DOHH2 (cell line): ENCODE measurements around the gene PPP1R27.

Experiments
- H3F3A ChIP-seq: fragments of 200-600 bp; sonication (generic), shearing (Covaris generic); 2 replicates; pipeline ENCODE4 v1.6.0; 2016; ENCODE audit warnings: antibody characterized with exemption, mild to moderate bottlenecking; ENCODE audit not compliant: control insufficient read depth, insufficient read depth
- H3K27ac ChIP-seq: fragments of 200-600 bp; sonication (generic); 2 replicates; pipeline ENCODE4 v1.5.1; 2014; ENCODE audit warnings: low read depth, mild to moderate bottlenecking, low read length, moderate library complexity
- H3K27me3 ChIP-seq: fragments of 200-600 bp; sonication (generic); 2 replicates; pipeline ENCODE4 v1.6.1; 2014; ENCODE audit warnings: mild to moderate bottlenecking, low read length, mixed read lengths; ENCODE audit not compliant: control insufficient read depth
- H3K36me3 ChIP-seq: fragments of 200-600 bp; sonication (generic); 2 replicates; pipeline ENCODE4 v1.6.1; 2014; ENCODE audit warnings: mild to moderate bottlenecking, low read length, moderate library complexity, mixed read lengths; ENCODE audit not compliant: control insufficient read depth
- H3K4me1 ChIP-seq: fragments of 200-600 bp; sonication (generic); 2 replicates; pipeline ENCODE4 v1.6.1; 2014; ENCODE audit warnings: mild to moderate bottlenecking, low read length, mixed read lengths; ENCODE audit not compliant: control insufficient read depth
- H3K4me2 ChIP-seq: fragments of 200-600 bp; sonication (generic); 2 replicates; pipeline ENCODE4 v1.6.0; 2014; ENCODE audit warnings: mild to moderate bottlenecking, low read length, moderate library complexity
- H3K4me3 ChIP-seq: fragments of 200-600 bp; sonication (generic); 2 replicates; pipeline ENCODE4 v1.5.1; 2014; ENCODE audit warnings: mild to moderate bottlenecking, low read length, mixed read lengths
- H3K79me2 ChIP-seq: fragments of 200-600 bp; sonication (generic); 2 replicates; pipeline ENCODE4 v1.6.1; 2014; ENCODE audit warnings: mild to moderate bottlenecking, low read length, mixed read lengths; ENCODE audit not compliant: control insufficient read depth
- H3K9me2 ChIP-seq: fragments of 200-600 bp; sonication (generic); replicated peaks from 2 replicates; pipeline ENCODE4 v1.6.1; 2014; ENCODE audit warnings: mild to moderate bottlenecking, low read length, mixed read lengths; ENCODE audit not compliant: control insufficient read depth
- H3K9me3 ChIP-seq: fragments of 200-600 bp; sonication (generic); 2 replicates; pipeline ENCODE4 v1.6.1; 2014; ENCODE audit warnings: antibody characterized with exemption, low read length, mixed read lengths; ENCODE audit not compliant: control insufficient read depth, insufficient read depth
- H4K20me1 ChIP-seq: fragments of 200-600 bp; sonication (generic); 2 replicates; pipeline ENCODE4 v1.6.0; 2014; ENCODE audit warnings: low read depth, mild to moderate bottlenecking, antibody characterized with exemption, low read length, moderate library complexity; ENCODE audit not compliant: control insufficient read depth, insufficient read depth
- EZH2phosphoT487 ChIP-seq: fragments of 200-600 bp; sonication (generic); IDR thresholded peaks from 2 replicates; pipeline ENCODE4 v1.6.1; 2017; ENCODE audit warnings: borderline replicate concordance, mild to moderate bottlenecking, antibody characterized with exemption, low read length, moderate library complexity, mixed read lengths
- TF ChIP-seq, protein P1 (sequence below): fragments of 200-600 bp; sonication (generic); IDR thresholded peaks from one replicate; pipeline ENCODE4 v1.5.1; 2014; ENCODE audit warnings: antibody characterized with exemption, mild to moderate bottlenecking, low read depth, low read length; ENCODE audit not compliant: poor library complexity, severe bottlenecking

The PPP1R27 gene

DNA sequence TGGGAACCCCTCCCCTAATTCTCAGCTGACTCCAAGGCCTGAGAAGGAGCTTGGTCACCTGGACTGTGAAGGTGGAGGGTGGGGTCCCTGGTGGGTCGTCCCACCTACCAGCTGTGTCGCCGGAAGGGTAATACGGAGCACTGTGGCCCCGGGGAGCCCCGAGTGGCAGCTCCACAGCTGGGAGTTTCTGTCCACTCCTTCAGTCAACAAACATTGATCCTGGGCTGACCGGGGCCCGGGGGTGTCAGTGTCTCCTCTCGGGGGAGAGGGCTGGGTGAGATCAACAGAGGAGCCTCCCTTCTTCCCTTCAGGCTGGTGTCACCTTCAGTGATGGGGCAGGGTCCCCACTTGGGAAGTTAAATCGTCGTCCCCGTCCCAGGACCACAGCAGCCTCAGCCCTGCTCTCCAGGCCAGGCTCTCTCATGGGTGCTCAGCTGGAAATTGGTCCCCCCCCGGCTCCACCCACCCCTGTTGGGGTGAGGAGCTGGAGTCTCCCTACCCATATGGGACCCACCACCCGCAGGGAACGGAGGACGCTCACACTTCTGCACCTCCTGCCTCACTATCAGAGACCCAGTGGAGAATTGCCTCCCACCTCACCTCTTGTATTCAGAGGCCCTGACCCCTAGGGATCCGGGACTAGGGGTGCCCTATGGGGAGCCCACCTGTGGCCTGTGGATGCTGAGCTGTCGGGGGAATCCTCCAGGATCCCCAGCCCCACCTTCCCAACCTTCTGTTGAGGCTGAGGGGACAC is 29.0 kb downstream of the PPP1R27 start:
- no peaks in the 10 kb centered on the region for H3K4me1 ChIP-seq

DNA sequence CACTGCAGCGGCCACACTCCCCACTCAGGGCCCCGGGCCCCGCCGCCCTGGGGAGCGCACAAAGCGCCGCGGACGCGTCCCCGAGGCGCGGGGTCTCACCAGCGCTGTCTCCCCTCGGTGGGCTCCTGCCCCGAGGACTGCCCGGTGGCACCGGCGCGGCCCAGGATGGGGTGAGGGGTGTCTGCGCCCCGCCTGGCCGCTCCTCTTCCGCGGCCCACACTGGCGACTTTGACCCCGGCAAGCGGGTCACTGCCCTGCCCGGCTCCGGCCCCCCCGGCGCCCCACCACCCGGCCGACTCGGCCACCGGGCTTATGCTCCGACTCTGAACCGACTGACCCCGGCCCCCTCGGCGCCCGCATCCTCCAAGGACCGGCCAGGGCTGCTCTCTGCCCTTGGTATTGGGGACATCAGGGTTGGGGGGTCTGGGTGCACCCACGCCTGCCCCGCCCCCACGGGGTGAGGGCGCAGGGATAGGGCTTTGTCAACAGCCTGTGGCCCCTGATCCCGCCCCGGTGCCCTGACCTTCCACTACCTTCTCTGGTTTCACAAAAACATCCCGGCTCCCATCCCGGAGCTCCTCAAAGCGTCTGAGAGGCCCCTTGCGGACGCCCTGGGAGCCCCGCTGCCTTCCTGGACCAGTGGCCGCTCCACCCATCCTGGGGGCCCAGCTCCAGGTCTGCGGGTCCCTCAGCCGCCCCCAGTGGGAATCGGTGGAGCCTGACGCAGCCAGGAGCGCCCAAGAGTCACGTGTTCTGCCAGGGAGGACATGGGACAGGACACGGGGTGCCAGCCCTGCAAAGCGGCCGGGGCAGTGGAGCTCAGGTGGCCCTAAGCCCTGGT is 30.1 kb downstream of the PPP1R27 start:
- TF ChIP-seq, protein P1, sequence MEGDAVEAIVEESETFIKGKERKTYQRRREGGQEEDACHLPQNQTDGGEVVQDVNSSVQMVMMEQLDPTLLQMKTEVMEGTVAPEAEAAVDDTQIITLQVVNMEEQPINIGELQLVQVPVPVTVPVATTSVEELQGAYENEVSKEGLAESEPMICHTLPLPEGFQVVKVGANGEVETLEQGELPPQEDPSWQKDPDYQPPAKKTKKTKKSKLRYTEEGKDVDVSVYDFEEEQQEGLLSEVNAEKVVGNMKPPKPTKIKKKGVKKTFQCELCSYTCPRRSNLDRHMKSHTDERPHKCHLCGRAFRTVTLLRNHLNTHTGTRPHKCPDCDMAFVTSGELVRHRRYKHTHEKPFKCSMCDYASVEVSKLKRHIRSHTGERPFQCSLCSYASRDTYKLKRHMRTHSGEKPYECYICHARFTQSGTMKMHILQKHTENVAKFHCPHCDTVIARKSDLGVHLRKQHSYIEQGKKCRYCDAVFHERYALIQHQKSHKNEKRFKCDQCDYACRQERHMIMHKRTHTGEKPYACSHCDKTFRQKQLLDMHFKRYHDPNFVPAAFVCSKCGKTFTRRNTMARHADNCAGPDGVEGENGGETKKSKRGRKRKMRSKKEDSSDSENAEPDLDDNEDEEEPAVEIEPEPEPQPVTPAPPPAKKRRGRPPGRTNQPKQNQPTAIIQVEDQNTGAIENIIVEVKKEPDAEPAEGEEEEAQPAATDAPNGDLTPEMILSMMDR, result no peak
- TF ChIP-seq EZH2phosphoT487, result no peak
- no peaks in the 10 kb centered on the region for H4K20me1 ChIP-seq
- H3K27me3 ChIP-seq, result peaks cover 16% of the 10 kb centered on the region
- H3K36me3 ChIP-seq, result no peaks in the 10 kb centered on the region
- no peaks in the 10 kb centered on the region for H3K9me3 ChIP-seq
- H3K4me3 ChIP-seq, result no peak overlapping the region
- no peak overlapping the region for H3K27ac ChIP-seq
- H3K4me2 ChIP-seq, result no peak overlapping the region
- H3F3A ChIP-seq, result no peaks in the 10 kb centered on the region
- no peaks in the 10 kb centered on the region for H3K79me2 ChIP-seq
- no peaks in the 10 kb centered on the region for H3K9me2 ChIP-seq
- no peaks in the 10 kb centered on the region for H3K4me1 ChIP-seq

More for the DNA sequence above, 29.0 kb downstream of the PPP1R27 start:
- H3K36me3 ChIP-seq, result no peaks in the 10 kb centered on the region
- H3K4me2 ChIP-seq, result no peak overlapping the region
- no peaks in the 10 kb centered on the region for H4K20me1 ChIP-seq
- no peaks in the 10 kb centered on the region for H3K9me2 ChIP-seq
- peaks cover 19% of the 10 kb centered on the region for H3K27me3 ChIP-seq
- no peak overlapping the region for H3K4me3 ChIP-seq
- H3F3A ChIP-seq, result no peaks in the 10 kb centered on the region
- H3K9me3 ChIP-seq, result no peaks in the 10 kb centered on the region
- no peak overlapping the region for H3K27ac ChIP-seq
- TF ChIP-seq EZH2phosphoT487, result no peak
- TF ChIP-seq, protein P1, result no peak
- no peaks in the 10 kb centered on the region for H3K79me2 ChIP-seq

DNA sequence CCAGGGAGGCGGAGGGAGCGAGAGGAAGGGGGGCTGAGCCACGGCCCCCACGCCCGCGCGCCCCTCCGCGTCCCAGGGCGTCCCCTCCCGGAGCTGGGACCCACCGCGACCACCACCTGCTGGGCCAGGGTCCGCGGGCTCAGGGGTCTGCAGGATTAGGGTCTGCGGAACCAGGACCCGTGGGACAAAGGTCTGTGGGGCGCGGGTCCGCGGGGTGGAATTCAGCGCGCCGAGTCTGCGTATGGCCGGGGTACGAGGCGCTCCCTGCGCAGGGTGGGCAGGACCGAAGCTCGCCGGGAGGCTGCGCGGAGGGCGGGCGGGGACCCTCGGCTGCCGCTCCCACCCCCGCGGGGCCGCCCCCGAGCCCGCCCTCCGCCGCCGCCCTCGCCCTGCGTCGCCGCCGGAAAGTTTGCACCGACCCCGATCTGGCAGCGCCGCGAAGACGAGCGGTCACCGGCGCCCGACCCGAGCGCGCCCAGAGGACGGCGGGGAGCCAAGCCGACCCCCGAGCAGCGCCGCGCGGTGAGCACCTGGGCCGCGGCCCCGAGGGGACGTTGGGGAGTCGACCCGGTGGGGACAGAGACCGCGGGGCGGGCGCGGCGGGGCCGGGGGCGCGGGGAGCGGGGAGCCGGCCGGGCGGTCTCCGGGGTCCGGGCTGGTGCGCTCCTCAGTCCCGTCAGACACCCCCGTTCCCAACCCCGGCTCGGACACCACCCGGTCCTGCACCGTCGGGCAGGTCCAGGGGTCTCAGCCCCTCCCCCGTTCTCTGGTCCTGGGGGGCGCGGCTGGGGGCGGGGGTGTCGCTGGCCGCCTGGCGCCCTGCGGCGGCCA is 30.9 kb downstream of the PPP1R27 start, which contains the start of gene GCGR:
Gene GCGR (plus strand): TSS at position 423 of the 831 bp plus-strand sequence. CDS start 4,869 bp downstream, outside the sequence.
- H3K79me2 ChIP-seq, result no peaks in the 10 kb centered on the region
- TF ChIP-seq, protein P1, result no peak
- no peak for TF ChIP-seq EZH2phosphoT487
- H3K4me2 ChIP-seq, result no peak within 1 kb of the TSS
- H3K9me3 ChIP-seq, result no peaks in the 10 kb centered on the region
- H3K9me2 ChIP-seq, result no peaks in the 10 kb centered on the region
- H3F3A ChIP-seq, result no peaks in the 10 kb centered on the region
- no peak within 1 kb of the TSS for H3K27ac ChIP-seq
- H3K36me3 ChIP-seq, result no peaks in the 10 kb centered on the region
- H3K4me3 ChIP-seq, result no peak within 1 kb of the TSS
- H3K27me3 ChIP-seq, result peaks cover 15% of the 10 kb centered on the region
- no peaks in the 10 kb centered on the region for H3K4me1 ChIP-seq
- no peaks in the 10 kb centered on the region for H4K20me1 ChIP-seq
